Activated T-helper 2 cell treated with anti-CD3 and anti-CD28 coated beads, Interferon-gamma antibody, Interleukin-2, Interleukin-4, amounts not matched to agents 10 μg/mL and 5 μg/mL and 100 μg/mL, durations not matched to agents 14 hours and 24 hours and 36 hours (primary cell): ENCODE measurements around the gene ACTL6B. TPM values are rescaled to one million over a fixed set of nuclear protein-coding genes. Genes with fewer than 3 reads are reported as not detected.

Source experiments
- DNase-seq: peaks from one replicate; pipeline ENCODE4 v3.0.0; 2021; ENCODE audit warnings: low spot score
- H3K27ac Mint-ChIP-seq: one replicate; pipeline ENCODE4 v1.8.0; 2021; ENCODE audit warnings: mixed read lengths
- H3K27me3 Mint-ChIP-seq: one replicate; pipeline ENCODE4 v1.8.0; 2021; ENCODE audit warnings: low read depth, mixed read lengths
- H3K36me3 Mint-ChIP-seq: one replicate; pipeline ENCODE4 v1.8.0; 2021; ENCODE audit warnings: low read depth, mixed read lengths
- H3K4me1 Mint-ChIP-seq: one replicate; pipeline ENCODE4 v1.8.0; 2021; ENCODE audit warnings: low read depth, mixed read lengths
- H3K4me3 Mint-ChIP-seq: one replicate; pipeline ENCODE4 v1.8.0; 2021; ENCODE audit warnings: low read depth, mild to moderate bottlenecking, moderate library complexity, mixed read lengths
- H3K9me3 Mint-ChIP-seq: one replicate; pipeline ENCODE4 v1.8.0; 2021; ENCODE audit warnings: mixed read lengths
- intact Hi-C: fragments of 100-400 bp; cut with micrococcal nuclease; formaldehyde crosslinking; loops from one replicate; pipeline ENCODE4 v1.15.1; 2023
- total RNA-seq: library from RNA; stranded (reverse); gene quantifications from 2 replicates; pipeline ENCODE4 v1.2.3, GENCODE V29; 2022

The ACTL6B gene
- total RNA-seq, 1 donor from 2014 or later = not detected

DNA sequence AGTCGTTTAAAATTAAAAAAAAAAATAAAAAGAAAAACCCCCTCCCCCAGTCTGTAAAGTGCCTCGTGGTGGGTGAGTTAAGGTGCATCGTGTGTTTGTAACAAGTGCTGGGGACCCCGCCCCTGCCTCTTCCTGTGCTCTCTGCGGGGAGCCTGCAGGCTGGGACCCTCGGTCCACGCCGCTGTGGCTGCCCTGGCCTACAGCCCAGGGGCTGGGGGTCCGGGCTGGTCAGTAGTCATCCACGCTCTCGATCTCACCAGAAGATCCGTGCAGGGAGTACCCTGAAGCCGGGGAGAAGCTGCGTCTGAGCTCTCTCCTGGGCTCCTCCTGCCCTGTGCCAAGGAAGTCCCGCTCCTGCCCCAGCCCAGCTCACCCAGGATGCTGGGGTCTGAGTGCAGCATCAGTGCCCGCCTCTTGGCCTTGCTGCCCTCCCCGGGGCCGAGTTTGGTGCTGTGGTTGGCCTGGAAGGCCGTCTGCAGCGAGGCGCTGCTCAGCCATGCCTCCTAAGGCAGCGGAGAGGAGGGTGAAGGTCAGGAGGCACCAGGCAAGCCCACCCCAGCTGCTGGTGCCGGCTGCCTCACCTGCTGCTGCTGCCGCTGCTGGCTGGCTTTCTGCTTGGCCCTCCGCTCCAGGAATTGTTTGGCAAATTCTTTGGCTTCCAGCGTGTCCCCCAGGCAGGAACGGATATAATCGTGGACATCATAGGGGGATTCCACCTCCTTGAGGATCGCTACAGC is 25.4 kb upstream of the ACTL6B start:
- no peaks in the 10 kb centered on the region for H3K27me3 Mint-ChIP-seq
- DNase-seq = no peak
- H3K4me3 Mint-ChIP-seq = peak overlapping the region; percentile 2
- intact Hi-C loops = no loop called here
- H3K36me3 Mint-ChIP-seq = peaks cover 48% of the 10 kb centered on the region
- H3K4me1 Mint-ChIP-seq = peaks cover 7% of the 10 kb centered on the region
- H3K27ac Mint-ChIP-seq = no peak overlapping the region
- no peaks in the 10 kb centered on the region for H3K9me3 Mint-ChIP-seq

- H3K4me1 Mint-ChIP-seq = peaks cover 11% of the 10 kb centered on the region
- no peak overlapping the region for H3K27ac Mint-ChIP-seq
- H3K36me3 Mint-ChIP-seq = peaks cover 47% of the 10 kb centered on the region
- no peaks in the 10 kb centered on the region for H3K9me3 Mint-ChIP-seq
- DNase-seq = no peak
- no peak overlapping the region for H3K4me3 Mint-ChIP-seq
- no peaks in the 10 kb centered on the region for H3K27me3 Mint-ChIP-seq
- intact Hi-C loops = no loop called here
These were observed 24.5 kb upstream of the ACTL6B start for GRCh38 chr7:100680576-100681271.

DNA sequence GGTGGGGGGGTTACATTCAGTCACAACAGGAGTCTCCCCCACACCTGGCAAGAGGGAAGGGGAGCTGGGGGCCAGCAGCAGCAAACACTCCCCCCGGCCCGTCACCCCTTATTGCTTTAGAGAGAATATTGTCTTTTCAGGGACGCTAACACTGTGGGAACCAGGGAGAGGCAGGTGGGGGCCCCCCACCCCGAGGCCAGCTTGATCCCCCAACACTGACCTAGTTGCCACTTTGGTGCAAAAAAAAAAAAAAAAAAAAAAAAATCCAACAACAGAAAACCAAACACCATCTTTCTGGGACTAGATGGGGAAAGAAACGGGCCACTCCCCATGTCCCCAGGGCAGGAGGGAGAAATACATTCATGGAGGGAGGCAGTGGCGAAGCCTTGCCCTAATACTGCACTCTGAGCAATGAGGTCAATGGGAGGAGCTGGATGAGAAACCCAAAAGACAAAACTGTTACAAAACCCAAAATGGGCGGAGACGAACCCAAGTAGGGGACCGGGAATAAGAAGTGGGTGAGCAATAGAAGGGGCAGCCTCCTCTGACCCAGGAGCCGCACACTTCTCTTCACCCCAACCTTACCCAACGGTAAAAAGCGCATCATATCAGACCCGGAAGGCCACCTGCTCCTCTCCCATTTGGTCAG is 23.8 kb upstream of the ACTL6B start:
- Mint-ChIP-seq H3K4me3 (no peak overlapping the region), H3K27me3 (no peaks in the 10 kb centered on the region), H3K4me1 (peaks cover 11% of the 10 kb centered on the region), H3K36me3 (peaks cover 40% of the 10 kb centered on the region), H3K27ac (no peak overlapping the region), H3K9me3 (no peaks in the 10 kb centered on the region)
- DNase-seq = no peak
- intact Hi-C loops = loop anchor here (10.0 kb wide), 2 partner anchors 135 to 205 kb away; partner anchors contain the start of gene TSC22D4

DNA sequence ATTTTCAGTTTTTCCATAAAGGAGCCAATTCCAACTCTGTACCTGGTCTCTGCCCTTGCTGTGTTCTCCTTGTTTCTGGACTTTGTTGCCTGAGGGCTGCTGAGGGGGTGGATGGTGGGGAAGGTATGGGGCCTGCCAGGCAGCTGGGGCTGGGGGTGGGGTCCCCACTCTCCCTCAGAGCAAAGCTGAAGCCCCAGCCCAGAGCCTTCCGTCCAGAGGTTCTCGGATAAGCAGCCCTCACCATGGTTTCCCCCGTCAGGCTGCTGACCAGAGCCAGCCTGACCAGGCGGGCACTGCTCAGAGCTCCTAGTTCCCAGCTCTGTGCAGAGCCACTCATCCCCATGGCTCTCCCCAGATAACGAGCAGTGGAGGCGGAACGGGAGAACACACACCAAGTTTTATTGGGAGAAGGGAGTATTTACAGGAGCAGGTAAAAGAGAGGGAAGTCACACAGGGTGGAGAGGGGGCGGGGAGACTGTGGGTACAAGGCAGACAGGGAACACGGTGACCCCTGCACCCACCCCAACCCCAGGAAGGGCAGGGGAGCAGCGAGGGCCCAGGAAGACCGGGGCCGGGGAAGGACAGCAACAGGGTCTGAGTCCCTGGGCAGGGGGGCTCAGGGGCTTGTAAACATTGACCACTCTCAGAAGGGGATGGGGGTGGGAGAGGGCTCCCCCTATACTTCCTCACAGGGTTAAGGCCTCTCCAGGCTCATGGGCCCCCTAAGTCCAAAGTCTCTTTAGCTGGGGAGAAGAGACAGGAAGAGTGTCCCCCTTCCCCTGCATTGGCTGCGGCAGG is 23.1 kb upstream of the ACTL6B start:
- H3K4me1 Mint-ChIP-seq = peaks cover 11% of the 10 kb centered on the region
- no peak for DNase-seq
- no peaks in the 10 kb centered on the region for H3K9me3 Mint-ChIP-seq
- H3K36me3 Mint-ChIP-seq = peaks cover 38% of the 10 kb centered on the region
- intact Hi-C loops = loop anchor here (10.0 kb wide), 2 partner anchors 135 to 205 kb away; partner anchors contain the start of gene TSC22D4
- H3K4me3 Mint-ChIP-seq = no peak overlapping the region
- H3K27ac Mint-ChIP-seq = no peak overlapping the region
- H3K27me3 Mint-ChIP-seq = no peaks in the 10 kb centered on the region

DNA sequence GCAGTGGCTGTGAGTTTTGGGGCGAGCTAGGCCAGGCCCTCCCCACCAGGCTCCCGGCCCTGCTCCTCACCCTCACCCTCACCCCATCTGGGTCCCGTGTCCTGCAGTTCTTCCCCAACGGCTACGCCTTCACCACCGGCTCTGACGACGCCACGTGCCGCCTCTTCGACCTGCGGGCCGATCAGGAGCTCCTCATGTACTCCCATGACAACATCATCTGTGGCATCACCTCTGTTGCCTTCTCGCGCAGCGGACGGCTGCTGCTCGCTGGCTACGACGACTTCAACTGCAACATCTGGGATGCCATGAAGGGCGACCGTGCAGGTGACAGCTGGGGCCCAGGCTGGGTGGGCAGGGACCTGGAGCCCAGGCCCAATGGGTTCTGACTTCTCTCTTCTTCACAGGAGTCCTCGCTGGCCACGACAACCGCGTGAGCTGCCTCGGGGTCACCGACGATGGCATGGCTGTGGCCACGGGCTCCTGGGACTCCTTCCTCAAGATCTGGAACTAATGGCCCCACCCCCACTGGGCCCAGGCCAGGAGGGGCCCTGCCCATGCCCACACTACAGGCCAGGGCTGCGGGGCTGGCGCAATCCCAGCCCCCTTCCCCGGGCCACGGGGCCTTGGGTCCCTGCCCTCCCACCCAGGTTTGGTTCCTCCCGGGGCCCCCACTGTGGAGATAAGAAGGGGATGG is 22.2 kb upstream of the ACTL6B start:
- intact Hi-C loops = loop anchor here (10.0 kb wide), 2 partner anchors 134 to 204 kb away; partner anchors contain the start of gene TSC22D4
- Mint-ChIP-seq H3K4me1 (peaks cover 11% of the 10 kb centered on the region), H3K27me3 (no peaks in the 10 kb centered on the region), H3K4me3 (no peak overlapping the region), H3K36me3 (peaks cover 36% of the 10 kb centered on the region), H3K9me3 (no peaks in the 10 kb centered on the region), H3K27ac (peak overlapping the region; percentile 28)
- DNase-seq = no peak

- intact Hi-C loops = loop anchor here (10.0 kb wide), 2 partner anchors 133 to 203 kb away; partner anchors contain the start of gene TSC22D4
- no peaks in the 10 kb centered on the region for H3K27me3 Mint-ChIP-seq
- H3K4me3 Mint-ChIP-seq = peak overlapping the region; percentile 66
- H3K9me3 Mint-ChIP-seq = no peaks in the 10 kb centered on the region
- H3K27ac Mint-ChIP-seq = no peak overlapping the region
- H3K36me3 Mint-ChIP-seq = peaks cover 33% of the 10 kb centered on the region
- peaks cover 11% of the 10 kb centered on the region for H3K4me1 Mint-ChIP-seq
- no peak for DNase-seq
These were observed 21.3 kb upstream of the ACTL6B start for GRCh38 chr7:100677308-100678267.

DNA sequence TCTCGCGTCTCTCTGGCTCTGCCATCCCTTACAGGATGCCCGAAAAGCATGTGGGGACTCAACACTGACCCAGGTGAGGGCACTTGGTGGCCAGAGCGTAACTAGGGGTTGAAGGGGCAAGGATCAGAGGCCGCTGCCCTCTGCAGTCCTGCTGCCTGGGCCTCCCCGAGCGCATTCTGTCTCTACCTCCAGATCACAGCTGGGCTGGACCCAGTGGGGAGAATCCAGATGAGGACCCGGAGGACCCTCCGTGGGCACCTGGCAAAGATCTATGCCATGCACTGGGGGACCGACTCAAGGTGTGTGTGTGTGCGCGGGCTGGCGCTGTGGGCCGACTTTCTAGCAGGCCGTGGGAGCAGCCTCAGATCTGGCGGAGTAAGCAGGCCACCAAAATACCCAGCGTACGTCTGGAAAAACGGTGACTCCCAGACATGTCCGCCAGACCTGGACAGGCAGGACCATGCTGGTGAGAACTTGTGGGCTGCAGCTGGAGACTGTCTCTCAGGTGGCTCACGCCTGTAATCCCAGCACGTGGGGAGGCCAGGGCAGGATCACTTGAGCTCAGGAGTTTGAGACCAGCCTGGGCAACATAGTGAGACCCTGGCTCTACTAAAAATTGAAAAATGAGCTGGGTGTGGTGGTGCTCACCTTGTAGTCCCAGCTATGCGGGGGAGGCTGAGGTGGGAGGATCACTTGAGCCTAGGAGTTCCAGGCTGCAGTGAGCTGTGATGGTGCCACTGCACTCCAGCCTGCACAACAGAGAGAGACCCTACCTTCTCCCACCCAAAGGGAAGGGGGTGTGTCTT is 20.5 kb upstream of the ACTL6B start:
- Mint-ChIP-seq H3K9me3 (no peaks in the 10 kb centered on the region), H3K4me3 (peak overlapping the region; percentile 75), H3K4me1 (peaks cover 11% of the 10 kb centered on the region), H3K27ac (peak overlapping the region; percentile 74), H3K36me3 (peaks cover 30% of the 10 kb centered on the region), H3K27me3 (no peaks in the 10 kb centered on the region)
- intact Hi-C loops = loop anchor here (10.0 kb wide), 2 partner anchors 132 to 202 kb away; partner anchors contain the start of gene TSC22D4
- no peak for DNase-seq

- Mint-ChIP-seq H3K4me1 (peaks cover 9% of the 10 kb centered on the region), H3K9me3 (no peaks in the 10 kb centered on the region), H3K27ac (peak overlapping the region; percentile 74), H3K36me3 (peaks cover 29% of the 10 kb centered on the region), H3K4me3 (peak overlapping the region; percentile 87), H3K27me3 (peaks cover 5% of the 10 kb centered on the region)
- DNase-seq = peak; percentile 86
- intact Hi-C loops = loop anchor here (1.0 to 10.0 kb wide), 3 partner anchors 89 to 201 kb away; partner anchors contain the start of genes FBXO24, LRCH4 and TSC22D4
These were observed 19.5 kb upstream of the ACTL6B start for GRCh38 chr7:100675581-100676350.

DNA sequence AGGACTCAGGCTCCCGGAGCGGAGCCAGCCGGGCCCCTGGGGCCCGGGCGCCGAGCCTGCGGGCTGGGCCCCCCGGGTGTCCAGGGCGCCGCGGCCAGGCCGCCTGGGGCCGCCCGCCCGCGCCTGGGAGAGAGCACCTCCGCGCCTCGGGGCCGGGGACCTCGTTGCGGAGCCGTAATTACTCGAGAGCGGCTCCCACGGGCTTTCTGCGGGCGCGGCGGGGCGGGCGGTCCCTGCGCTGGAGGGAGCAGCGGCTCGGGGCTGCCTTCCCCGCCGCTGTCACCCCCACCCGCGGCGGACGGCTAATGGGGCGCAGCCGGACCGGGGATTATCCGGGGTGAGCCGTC is 18.8 kb upstream of the ACTL6B start:
- H3K9me3 Mint-ChIP-seq = no peaks in the 10 kb centered on the region
- intact Hi-C loops = loop anchor here (1.0 to 10.0 kb wide), 3 partner anchors 89 to 200 kb away; partner anchors contain the start of genes FBXO24, LRCH4 and TSC22D4
- peaks cover 7% of the 10 kb centered on the region for H3K4me1 Mint-ChIP-seq
- H3K4me3 Mint-ChIP-seq = peak overlapping the region; percentile 87
- no peak overlapping the region for H3K27ac Mint-ChIP-seq
- peaks cover 7% of the 10 kb centered on the region for H3K27me3 Mint-ChIP-seq
- DNase-seq = no peak
- peaks cover 26% of the 10 kb centered on the region for H3K36me3 Mint-ChIP-seq
